SKM-1 treated with dmso at 0.1 percent for 144 hours (cell line): ENCODE results near the gene GGT7.

ENCODE experiments used
- DNase-seq: peaks from one replicate; lab custom pipeline; 2025; ENCODE audit not compliant: unreplicated experiment; lab: John Stamatoyannopoulos, UW

GGT7 gene

GRCh38 chr20:34797012-34797995, 75.4 kb downstream of the GGT7 start:
- DNase-seq, result no peak
